HG02610 (cell line): ENCODE data around the gene LGR6.
"Not testable (repeated sequence)": the region's sequence is repeated elsewhere in the genome, so short reads cannot be mapped to it uniquely, and the experiment has no call there.

Experiments used
- ATAC-seq: cut with Tn5 transposase; IDR thresholded peaks from one replicate; pipeline ENCODE4 v1.9.1; 2021; ENCODE audit warnings: mild to moderate bottlenecking, moderate library complexity; ENCODE audit not compliant: unreplicated experiment

The LGR6 gene

GRCh38 chr1:202172015-202172355 lies 21.6 kb upstream of the LGR6 start:
- ATAC-seq = no peak

- no peak for ATAC-seq
Measured at GRCh38 chr1:202173993-202174392, 19.6 kb upstream of the LGR6 start.

- no peak for ATAC-seq
Measured at GRCh38 chr1:202176949-202177927, 16.4 kb upstream of the LGR6 start.

GRCh38 chr1:202179828-202180750 lies 13.5 kb upstream of the LGR6 start:
- ATAC-seq = no peak

DNA sequence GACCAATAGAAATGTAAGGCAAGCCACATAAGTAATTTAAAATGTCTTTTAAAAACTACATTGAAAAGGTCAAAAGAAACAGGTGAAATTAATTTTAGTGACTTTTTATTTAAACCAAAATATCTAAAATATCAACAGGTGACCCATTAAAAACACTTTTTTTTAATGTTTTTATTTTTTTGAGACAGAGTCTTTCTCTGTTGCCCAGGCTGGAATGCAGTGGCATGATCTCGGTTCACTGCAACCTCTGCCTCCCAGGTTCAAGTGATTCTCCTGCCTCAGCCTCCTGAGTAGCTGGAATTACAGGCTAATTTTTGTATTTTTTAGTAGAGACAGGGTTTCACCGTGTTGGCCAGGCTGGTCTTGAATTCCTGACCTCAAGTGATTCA lies 12.9 kb upstream of the LGR6 start:
- not testable (repeated sequence) for ATAC-seq

GRCh38 chr1:202181586-202181985 lies 12.0 kb upstream of the LGR6 start:
- ATAC-seq = no peak

- no peak for ATAC-seq
Measured at GRCh38 chr1:202182040-202182877, 11.3 kb upstream of the LGR6 start.

DNA sequence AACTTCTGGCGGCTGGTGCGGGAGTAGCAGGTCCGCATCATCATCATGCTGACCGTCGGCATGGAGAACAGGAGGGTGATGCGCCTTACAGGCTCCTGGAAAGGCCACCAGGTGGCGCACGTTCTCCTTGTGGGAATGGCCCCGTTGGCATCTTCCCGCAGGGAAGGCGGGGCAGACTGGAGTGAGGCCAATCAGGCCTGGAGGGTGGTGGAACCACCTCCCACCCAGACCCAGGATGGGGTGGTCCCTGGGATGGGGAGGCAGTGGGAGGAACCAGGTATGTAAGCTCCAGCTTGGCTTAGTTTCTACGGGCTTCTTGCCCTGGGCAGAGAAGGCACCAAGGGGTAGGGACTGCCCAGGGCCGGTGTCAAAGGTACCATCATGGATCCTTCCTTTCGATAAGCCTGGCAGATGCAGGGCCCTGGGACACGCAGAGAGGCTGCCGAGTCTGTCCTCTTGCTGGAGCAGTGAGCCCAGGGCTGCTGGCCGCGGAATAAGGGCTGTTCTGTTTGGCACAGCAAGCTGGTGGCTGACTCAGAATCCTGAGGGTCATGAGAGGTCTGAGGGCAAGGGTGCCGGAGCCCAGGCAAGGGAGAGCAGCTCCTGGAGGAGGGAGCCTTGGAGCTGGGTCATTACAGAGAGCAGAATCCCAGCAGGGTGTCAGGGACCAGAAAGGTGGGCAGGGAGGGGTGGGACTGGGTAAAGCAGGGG lies 8.7 kb upstream of the LGR6 start:
- no peak for ATAC-seq

DNA sequence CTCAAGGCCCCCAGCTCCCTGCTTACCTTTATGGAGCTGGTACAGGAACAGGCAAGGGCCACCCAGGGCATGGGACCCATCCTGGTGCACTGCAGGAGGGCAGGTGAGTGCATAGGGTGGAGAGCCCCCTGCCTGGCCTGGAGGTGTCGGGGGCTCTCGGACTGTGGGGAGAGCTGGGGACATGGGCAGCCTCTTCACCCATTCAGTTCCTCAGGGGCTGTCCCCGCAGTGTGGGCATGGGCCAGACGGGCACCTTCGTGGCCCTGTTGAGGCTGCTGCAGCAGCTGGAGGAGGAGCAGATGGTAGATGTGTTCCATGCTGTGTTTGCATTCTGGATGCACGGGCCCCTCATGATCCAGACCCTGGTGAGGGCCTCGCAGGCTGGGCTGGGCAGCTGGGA lies 7.3 kb upstream of the LGR6 start:
- ATAC-seq = no peak

GRCh38 chr1:202187041-202187671 lies 6.4 kb upstream of the LGR6 start:
- no peak for ATAC-seq

GRCh38 chr1:202187697-202188407 lies 5.7 kb upstream of the LGR6 start:
- no peak for ATAC-seq

- peak; percentile 45 for ATAC-seq
Measured at GRCh38 chr1:202189001-202189790, 4.4 kb upstream of the LGR6 start.

GRCh38 chr1:202189918-202190715 lies 3.5 kb upstream of the LGR6 start:
- no peak for ATAC-seq

DNA sequence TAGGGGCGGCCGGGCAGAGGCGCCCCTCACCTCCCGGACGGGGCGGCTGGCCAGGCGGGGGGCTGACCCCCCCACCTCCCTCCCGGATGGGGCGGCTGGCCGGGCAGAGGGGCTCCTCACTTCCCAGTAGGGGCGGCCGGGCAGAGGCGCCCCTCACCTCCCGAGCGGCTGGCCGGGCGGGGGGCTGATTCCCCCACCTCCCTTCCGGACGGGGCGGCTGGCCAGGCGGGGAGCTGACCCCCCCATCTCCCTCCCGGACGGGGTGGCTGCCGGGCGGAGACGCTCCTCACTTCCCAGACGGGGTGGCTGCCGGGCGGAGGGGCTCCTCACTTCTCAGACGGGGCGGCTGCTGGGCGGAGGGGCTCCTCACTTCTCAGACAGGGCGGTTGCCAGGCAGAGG lies 2.2 kb upstream of the LGR6 start:
- not testable (repeated sequence) for ATAC-seq

- no peak for ATAC-seq
Measured at GRCh38 chr1:202192770-202193613, 607 bp upstream of the LGR6 start.

- no peak for ATAC-seq
Measured at GRCh38 chr1:202194328-202194648, 689 bp downstream of the LGR6 start.
